ENCODE measurements around the gene CMKLR1. TPM values are rescaled to one million over a fixed set of nuclear protein-coding genes. Genes with fewer than 3 reads are reported as not detected.

Gene CMKLR1
- total RNA-seq, 1 experiment from 2014 or later = 0.15 TPM

GRCh38 chr12:108326254-108326750 lies 12.8 kb downstream of the CMKLR1 start:
- Histone ChIP-seq H3K4me3 (replicated peaks in 1 of 2; ENCODE audit: low read depth in 1 of 2, low read length in 2 of 2) (no peak overlapping the region), H2AFZ (ENCODE audit: low read depth, low read length, poor library complexity, severe bottlenecking) (no peak overlapping the region), H3K9me2 (ENCODE audit: insufficient read depth) (no peaks in the 10 kb centered on the region), H3K27me3 (ENCODE audit: insufficient read depth, low read length) (peaks cover 39% of the 10 kb centered on the region), H3K9ac (ENCODE audit: low read length) (no peak overlapping the region), H3K27ac (ENCODE audit: low read depth, low read length) (no peak overlapping the region), H3K36me3 (ENCODE audit: control insufficient read depth in 1 of 2, insufficient read depth in 2 of 2, low read length in 2 of 2) (no peaks in the 10 kb centered on the region), H4K20me1 (ENCODE audit: insufficient read depth) (no peaks in the 10 kb centered on the region), H3K4me1 (ENCODE audit: control insufficient read depth in 1 of 2, insufficient read depth in 2 of 2, low read length in 2 of 2) (no peaks in the 10 kb centered on the region), H3K9me3 (ENCODE audit: control insufficient read depth in 1 of 2, insufficient read depth in 1 of 2, low read depth in 1 of 2, low read length in 2 of 2) (no peaks in the 10 kb centered on the region), H3K4me2 (ENCODE audit: low read length) (no peak overlapping the region), H3K79me2 (ENCODE audit: insufficient read depth, low read length) (no peaks in the 10 kb centered on the region)
- no peak for TF ChIP-seq EZH2phosphoT487 (IDR thresholded peaks at IDR 0.05; ENCODE audit: borderline replicate concordance)
- no peak for TF ChIP-seq CBX3 (IDR thresholded peaks at IDR 0.05; ENCODE audit: low read depth)
- no peak for TF ChIP-seq ELF1 (IDR thresholded peaks at IDR 0.05; ENCODE audit: borderline replicate concordance, low read depth)
- no TSS peak for BruUV-seq (replicated peaks)
- DNase-seq (ENCODE audit: low read depth, low spot score) (no peak), ATAC-seq (no peak)
- ChIA-PET RAD21 (ENCODE audit: low non-redundant PET in 1 of 2, low total read pairs in 2 of 2, uncharacterized antibody in 2 of 2, unreplicated experiment in 2 of 2) (no interaction called here), POLR2A (no interaction called here), CTCF (no interaction called here)
- intact Hi-C loops (cut with micrococcal nuclease) = no loop called here

- RAD21 ChIA-PET (ENCODE audit: low non-redundant PET in 1 of 2, low total read pairs in 2 of 2, uncharacterized antibody in 2 of 2, unreplicated experiment in 2 of 2) = no interaction called here
- TF ChIP-seq POLR2AphosphoS5 (IDR thresholded peaks at IDR 0.05; ENCODE audit: low read depth, low read length) (no peak), EGR1 (IDR thresholded peaks at IDR 0.05; ENCODE audit: low read depth) (no peak), CEBPB (IDR thresholded peaks at IDR 0.05; ENCODE audit: low read depth) (no peak), TCF7L2 (IDR thresholded peaks at IDR 0.05; ENCODE audit: borderline replicate concordance, extremely low read depth, insufficient read depth, insufficient read length) (no peak), FOSL1 (IDR thresholded peaks at IDR 0.05; ENCODE audit: low read depth) (no peak), MAX (IDR thresholded peaks at IDR 0.05) (no peak)
- Histone ChIP-seq H3K9me2 (ENCODE audit: insufficient read depth) (no peaks in the 10 kb centered on the region), H3K79me2 (ENCODE audit: insufficient read depth, low read length) (no peaks in the 10 kb centered on the region), H2AFZ (ENCODE audit: low read depth, low read length, poor library complexity, severe bottlenecking) (no peak overlapping the region), H3K27ac (ENCODE audit: low read depth, low read length) (no peak overlapping the region), H3K36me3 (ENCODE audit: control insufficient read depth in 1 of 2, insufficient read depth in 2 of 2, low read length in 2 of 2) (no peaks in the 10 kb centered on the region), H3K9ac (ENCODE audit: low read length) (no peak overlapping the region), H4K20me1 (ENCODE audit: insufficient read depth) (no peaks in the 10 kb centered on the region), H3K9me3 (ENCODE audit: control insufficient read depth in 1 of 2, insufficient read depth in 1 of 2, low read depth in 1 of 2, low read length in 2 of 2) (no peaks in the 10 kb centered on the region), H3K27me3 (ENCODE audit: insufficient read depth, low read length) (peaks cover 44% of the 10 kb centered on the region), H3K4me2 (ENCODE audit: low read length) (no peak overlapping the region), H3K4me3 (replicated peaks in 1 of 2; ENCODE audit: low read depth in 1 of 2, low read length in 2 of 2) (no peak overlapping the region), H3K4me1 (ENCODE audit: control insufficient read depth in 1 of 2, insufficient read depth in 2 of 2, low read length in 2 of 2) (no peaks in the 10 kb centered on the region)
- DNase-seq (ENCODE audit: low read depth, low spot score) = no peak
- intact Hi-C loops (cut with micrococcal nuclease) = no loop called here
- BruUV-seq (replicated peaks) = no TSS peak
- POLR2A ChIA-PET = no interaction called here
- ATAC-seq = no peak
- CTCF ChIA-PET = no interaction called here
Measured at GRCh38 chr12:108325549-108325948, 13.6 kb downstream of the CMKLR1 start.
